Epithelial cell of alveolus of lung (primary cell): Measurements from ENCODE around the gene STIL. TPM values are rescaled to one million over a fixed set of nuclear protein-coding genes. Genes with fewer than 3 reads are reported as not detected.

Source experiments
- total RNA-seq: library from RNA; depleted of rRNA; stranded (reverse); fragments of >200 nt; gene quantifications from 2 replicates; pipeline ENCODE4 v1.2.1, GENCODE V29; 2015

Gene STIL
- total RNA-seq, result 5.7 and 15.1 TPM in 2 replicates

GRCh38 chr1:47313915-47314664, at the start of gene STIL:
TSS of gene STIL (minus strand) at chr1:47314147. CDS start at chr1:47310319, 3,828 bp downstream.

GRCh38 chr1:47333578-47333921, 19.6 kb upstream of the STIL start, which contains the start of gene CMPK1:
TSS of gene CMPK1 (plus strand) at chr1:47333790. CDS start at chr1:47333946, 156 bp downstream.

DNA sequence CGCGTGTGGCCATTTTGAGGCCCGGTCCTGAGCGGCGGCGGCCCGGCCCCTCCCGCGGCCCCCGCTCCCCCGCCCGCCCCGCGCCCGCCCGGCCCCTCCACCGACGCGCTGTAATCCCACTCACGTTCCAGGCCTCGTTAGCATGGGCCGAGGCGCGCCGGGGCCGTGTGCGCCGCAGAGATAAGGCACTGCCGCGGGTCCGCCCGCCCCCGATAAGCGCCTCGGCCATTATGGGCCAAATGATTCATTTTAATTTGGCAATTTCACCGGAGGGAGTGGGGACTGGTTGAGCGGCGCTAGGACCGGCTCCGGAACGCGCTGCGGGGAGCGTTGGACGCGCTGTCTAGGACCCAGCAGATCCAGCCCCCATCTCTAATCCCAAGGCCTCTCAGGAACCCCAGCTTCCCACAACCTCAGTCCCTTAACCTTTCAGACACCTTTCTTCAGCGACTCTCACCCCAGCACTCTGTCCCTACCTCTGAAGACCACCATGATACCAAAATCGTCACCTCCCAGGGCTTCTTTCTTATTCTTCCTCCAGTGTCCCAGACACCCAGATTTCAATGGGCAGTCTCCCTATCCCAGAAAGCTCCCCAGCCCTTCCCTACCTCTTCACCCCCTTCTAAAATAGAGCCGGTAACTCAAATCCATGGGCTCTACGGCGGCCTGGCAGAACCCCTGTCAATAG, 81.6 kb downstream of the STIL start, which contains the start of gene TAL1:
Gene TAL1 (minus strand): TSS at position 39 of the 688 bp plus-strand sequence. CDS start 6,337 bp downstream, outside the sequence.

Other genes starting within 250 kb of the STIL start
- gene CYP4Z1, start 246.9 kb downstream of the STIL start, total RNA-seq, result not detected in 2 replicates
- gene CYP4A22, start 176.7 kb downstream of the STIL start, total RNA-seq, result not detected in 2 replicates
- not detected in 2 replicates for gene PDZK1IP1, start 124.1 kb downstream of the STIL start, total RNA-seq
- gene TAL1, start 81.9 kb downstream of the STIL start, total RNA-seq, result under 0.01 TPM in 1 of 2 replicates, not detected in the other
- 61.9 and 64.4 TPM in 2 replicates for gene CMPK1, start 19.6 kb upstream of the STIL start, total RNA-seq
- gene FOXE3, start 102.1 kb upstream of the STIL start, total RNA-seq, result not detected in 2 replicates
- gene FOXD2, start 123.9 kb upstream of the STIL start, total RNA-seq, result 0.26 TPM in 1 of 2 replicates, not detected in the other